Dermis microvascular lymphatic vessel endothelial cell (primary cell): Measurements from ENCODE around the gene LPP. TPM values are rescaled to one million over a fixed set of nuclear protein-coding genes. Genes with fewer than 3 reads are reported as not detected.
A peak's percentile ranks its signal among the peaks of the same experiment; 100 is the strongest.

Experiments used
- DNase-seq, 2 donors: peaks; one replicate each; pipeline versions ENCODE4 v3.0.0 to v3.0.0-alpha.2; 2010; ENCODE audit warnings: low read depth in 2 of 2
- total RNA-seq: library from RNA; depleted of rRNA; stranded (reverse); fragments of >200 nt; gene quantifications from 2 replicates; pipeline ENCODE4 v1.2.1, GENCODE V29; 2014

LPP gene
- total RNA-seq, 1 donor from 2014 or later: 23.1 TPM

- peak in 1 of 2 donors; percentile 41 for DNase-seq
Observed at GRCh38 chr3:188901671-188902287, 747.8 kb downstream of the LPP start.

DNA sequence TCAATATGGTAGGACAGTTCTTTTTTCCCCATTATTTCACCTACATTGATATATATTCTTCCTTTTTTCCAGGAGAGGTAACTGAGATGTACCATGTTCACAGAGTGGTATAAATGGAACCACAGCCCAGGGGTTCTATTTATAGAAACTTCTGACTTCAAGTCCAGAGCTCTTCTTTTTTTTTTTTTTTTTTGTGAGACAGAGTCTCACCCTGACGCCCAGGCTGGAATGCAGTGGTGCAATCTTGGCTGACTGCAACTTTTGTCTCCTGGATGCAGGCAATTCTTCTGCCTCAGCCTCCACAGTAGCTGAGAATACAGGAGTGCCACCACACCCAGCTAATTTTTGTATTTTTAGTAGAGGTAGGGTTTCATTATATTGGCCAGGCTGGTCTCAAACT is 750.7 kb downstream of the LPP start:
- no peak for DNase-seq

- DNase-seq: no peak
Observed at GRCh38 chr3:188905547-188905946, 751.6 kb downstream of the LPP start.

DNA sequence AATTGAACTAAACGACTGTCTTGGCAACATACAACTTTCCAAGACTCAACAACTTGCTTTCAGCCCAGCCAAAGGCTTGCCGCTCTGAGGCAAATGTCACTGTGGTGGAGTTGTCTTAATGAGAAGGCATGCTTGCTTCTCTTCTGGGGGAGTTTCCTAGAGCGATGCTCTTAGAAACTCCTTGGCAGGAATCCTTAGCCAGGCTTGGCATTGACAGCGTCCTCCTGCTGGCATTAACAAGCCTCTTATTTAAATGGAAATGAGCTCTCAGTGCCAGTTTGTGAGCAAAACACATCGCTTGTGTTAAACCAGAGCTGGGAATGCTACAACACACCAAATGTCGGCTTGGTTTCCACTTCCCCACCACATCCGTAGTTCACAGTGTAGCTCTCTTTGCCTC is 752.3 kb downstream of the LPP start:
- no peak for DNase-seq

DNA sequence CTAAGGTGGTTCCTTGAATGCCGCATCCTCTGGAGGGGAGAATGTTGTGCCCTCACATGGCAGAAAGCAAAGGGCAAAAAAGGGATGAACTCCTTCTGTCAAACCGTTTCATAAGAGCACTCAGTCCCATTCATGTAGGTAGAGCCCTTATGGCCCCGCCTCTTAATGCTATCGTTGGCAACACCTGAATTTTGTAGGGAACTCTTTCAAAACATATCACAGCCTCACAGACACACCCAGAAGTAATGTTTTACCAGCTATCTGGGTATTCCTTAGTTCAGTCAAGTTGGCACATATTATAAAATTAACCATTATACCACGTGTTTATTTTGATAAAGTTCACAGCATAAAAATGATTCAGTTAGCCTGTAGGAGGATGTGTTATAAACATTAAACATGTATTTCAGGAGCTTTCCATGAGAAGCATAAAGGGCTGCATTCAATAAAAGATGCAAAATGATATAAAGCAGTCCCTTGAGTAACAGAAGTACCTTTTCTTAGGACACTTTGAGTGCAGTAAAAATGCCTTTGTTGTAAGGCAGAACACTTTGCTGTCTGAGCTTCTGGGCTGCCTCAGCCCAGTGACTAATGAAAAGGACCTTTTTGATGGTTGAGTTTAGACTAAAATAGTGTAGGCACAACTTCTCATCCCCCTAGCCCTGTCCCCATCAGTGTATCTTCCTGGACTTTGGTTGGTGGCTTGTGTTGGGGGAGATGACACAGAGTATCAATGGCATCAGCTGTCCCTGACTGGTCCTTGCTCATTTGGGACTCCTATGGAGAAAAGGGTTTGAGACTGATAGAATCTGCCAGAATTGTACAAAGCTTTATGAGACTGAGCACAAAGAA is 754.3 kb downstream of the LPP start:
- no peak for DNase-seq

- no peak for DNase-seq
Observed at GRCh38 chr3:188911026-188911850, 757.3 kb downstream of the LPP start.

- no peak for DNase-seq
Observed at GRCh38 chr3:188913084-188913483, 759.1 kb downstream of the LPP start.

- DNase-seq: peak in 1 of 2 donors; percentile 39
Observed at GRCh38 chr3:188914552-188914951, 760.6 kb downstream of the LPP start.

DNA sequence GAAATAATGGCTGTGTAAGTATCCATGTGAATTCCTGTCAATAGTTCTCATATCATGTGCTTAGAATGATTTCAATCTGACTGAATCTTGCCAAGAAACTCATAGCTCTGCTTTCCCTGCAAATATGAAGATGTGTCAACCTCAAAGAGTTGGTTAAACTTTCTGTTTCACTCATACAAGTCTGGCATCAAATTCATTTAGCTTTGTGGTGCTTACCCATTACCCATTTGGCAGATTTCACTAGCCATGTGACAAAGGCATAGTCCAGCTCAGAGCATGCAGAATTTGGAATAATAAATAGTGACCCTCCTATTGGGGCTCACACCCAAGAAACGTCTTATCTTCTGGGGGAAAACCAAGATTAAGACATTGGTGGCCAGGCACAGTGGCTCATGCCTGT is 761.2 kb downstream of the LPP start:
- no peak for DNase-seq

- peak; percentile 16 to 65 for DNase-seq
Observed at GRCh38 chr3:188916934-188917401, 763.0 kb downstream of the LPP start.

DNA sequence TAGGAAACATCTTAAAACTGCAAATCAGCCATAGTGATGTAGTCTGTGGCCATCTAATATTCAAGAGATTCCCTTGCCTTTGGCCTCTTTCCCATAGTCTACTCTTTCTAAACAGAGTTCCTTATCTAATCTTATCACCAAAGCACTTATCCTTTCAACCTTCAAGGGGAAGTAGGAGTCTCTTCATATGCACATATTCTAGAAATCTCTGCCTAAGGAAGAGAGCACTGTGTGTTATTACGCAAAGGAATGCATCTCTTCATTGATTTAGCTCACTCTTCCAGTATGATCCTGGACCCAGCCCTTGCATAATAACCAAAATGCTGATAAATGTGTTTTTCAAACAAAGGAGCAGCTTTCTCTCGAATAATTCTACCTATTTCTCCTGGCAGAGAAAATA is 764.1 kb downstream of the LPP start:
- no peak for DNase-seq

GRCh38 chr3:188923671-188924070 is 769.7 kb downstream of the LPP start:
- no peak for DNase-seq

- no peak for DNase-seq
Observed at GRCh38 chr3:188925376-188925775, 771.4 kb downstream of the LPP start.

DNA sequence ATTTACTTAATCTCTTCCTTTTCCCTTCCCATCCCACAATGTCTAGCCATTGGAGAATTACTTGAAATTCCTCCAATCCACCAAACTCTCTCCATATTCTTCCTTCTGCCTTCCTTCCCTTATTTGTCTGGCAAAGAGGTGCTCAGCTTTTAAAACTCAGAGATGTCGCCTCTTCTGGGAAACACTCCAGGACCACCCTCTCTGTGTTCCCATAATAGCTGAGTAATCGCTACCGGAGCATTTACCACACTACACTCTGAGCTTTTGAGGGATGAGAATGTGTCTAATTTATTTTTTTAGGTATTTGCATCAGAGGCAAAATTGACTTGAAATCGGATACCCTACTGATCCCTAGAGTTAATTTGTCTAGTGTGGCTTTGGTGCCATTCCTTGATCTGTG is 772.2 kb downstream of the LPP start:
- no peak for DNase-seq

GRCh38 chr3:188926741-188927511 is 773.0 kb downstream of the LPP start:
- DNase-seq: no peak

DNA sequence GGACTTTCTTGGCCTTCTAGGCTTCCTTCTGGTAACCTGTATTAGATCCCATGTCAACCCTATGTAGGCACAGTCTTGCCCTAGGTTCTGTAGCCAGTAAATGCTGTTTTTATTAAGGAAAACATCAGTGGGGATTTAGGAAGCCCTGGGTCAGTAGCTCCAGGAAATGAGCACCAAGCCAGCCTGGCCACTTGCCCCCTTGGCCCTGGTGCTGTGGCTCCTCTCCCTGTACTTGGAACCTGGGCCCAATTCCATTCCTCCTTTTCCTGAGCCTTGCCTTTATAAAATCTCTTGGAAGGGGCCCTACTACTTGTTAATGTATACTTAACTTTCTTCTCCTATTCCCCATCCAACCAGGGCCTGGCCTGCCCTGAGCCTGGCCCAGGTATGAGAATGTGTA is 774.0 kb downstream of the LPP start:
- no peak for DNase-seq

DNA sequence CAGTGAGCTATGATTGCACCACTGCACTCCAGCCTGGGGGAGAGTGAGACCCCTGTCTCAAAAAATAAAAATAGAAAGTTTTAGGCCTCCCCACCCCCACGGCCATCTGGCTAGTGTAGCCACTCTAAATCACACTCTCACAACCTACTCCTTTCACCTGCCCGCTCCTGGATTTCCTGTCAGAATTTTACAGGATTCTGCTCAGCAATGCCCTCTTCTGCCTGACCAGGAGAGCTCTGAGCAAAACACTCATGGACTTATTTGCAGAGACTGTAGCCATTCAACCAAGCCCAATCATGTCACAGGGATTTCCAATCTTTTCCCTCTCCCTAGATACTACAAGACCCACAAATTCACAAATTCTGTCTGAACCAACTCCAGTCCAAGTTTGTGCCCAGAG is 775.2 kb downstream of the LPP start:
- peak; percentile 10 to 49 for DNase-seq

DNA sequence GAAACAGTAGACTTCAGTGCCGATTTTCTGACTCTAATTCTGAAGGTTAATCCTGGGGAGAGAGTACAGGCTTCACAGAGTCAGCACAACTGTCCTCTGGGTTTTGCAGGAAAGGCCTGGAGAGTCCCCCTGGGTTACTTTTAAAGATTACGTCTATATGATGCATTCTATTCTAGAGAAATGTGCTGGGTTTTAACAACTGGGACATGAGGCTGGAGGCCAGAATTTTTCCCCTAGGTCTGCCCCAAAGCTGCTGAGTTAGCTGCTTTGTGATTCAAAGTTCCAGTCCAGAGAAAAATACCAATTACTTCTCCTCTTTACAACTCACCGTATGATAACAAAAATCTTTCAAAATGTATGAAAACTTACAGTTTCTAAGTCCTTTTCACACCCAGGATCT is 777.1 kb downstream of the LPP start:
- DNase-seq: no peak

GRCh38 chr3:188931531-188931930 is 777.6 kb downstream of the LPP start:
- no peak for DNase-seq

- no peak for DNase-seq
Observed at GRCh38 chr3:188934989-188935388, 781.0 kb downstream of the LPP start.

GRCh38 chr3:188936597-188937107 is 782.7 kb downstream of the LPP start:
- peak in 1 of 2 donors; percentile 40 for DNase-seq
